SK-MEL-5 (cell line): Measurements from ENCODE around the gene ERCC8. TPM values are rescaled to one million over a fixed set of nuclear protein-coding genes. Genes with fewer than 3 reads are reported as not detected.

Experiments used
- total RNA-seq: library from RNA; depleted of rRNA; stranded (reverse); fragments of >200 nt; shearing (Covaris generic); gene quantifications from 2 replicates; pipeline ENCODE4 v1.2.3, GENCODE V29; 2014; rRNA removed

The ERCC8 gene
- total RNA-seq, 1 experiment from 2014 or later: 13.6 TPM

Other genes with a start within 250 kb of the ERCC8 start
- 18.8 and 21.5 TPM in 2 replicates for gene DEPDC1B, start 244.9 kb downstream of the ERCC8 start, total RNA-seq
- 4.5 and 5.4 TPM in 2 replicates for gene ELOVL7, start 100.8 kb downstream of the ERCC8 start, total RNA-seq
- gene NDUFAF2, start 135 bp upstream of the ERCC8 start, total RNA-seq: 47.8 and 60.3 TPM in 2 replicates
- gene SMIM15, start 217.4 kb upstream of the ERCC8 start, total RNA-seq: 52.4 and 54.2 TPM in 2 replicates